Lower lobe of right lung (tissue), 2 donors: ENCODE data around the gene LAP3. TPM values are rescaled to one million over a fixed set of nuclear protein-coding genes. Genes with fewer than 3 reads are reported as not detected.
A peak's percentile ranks its signal among the peaks of the same experiment; 100 is the strongest.

Experiments
- ATAC-seq, 2 donors: fragments of 200-7000 bp; cut with Tn5 transposase; one replicate each; pipeline ENCODE4 v1.9.1; 2020 to 2022; ENCODE audit warnings: mild to moderate bottlenecking in 2 of 2, moderate library complexity in 2 of 2
- DNase-seq: peaks from one replicate; pipeline ENCODE4 v3.0.0-alpha.2; 2020
- H3K27ac ChIP-seq: fragments of 200-600 bp; one replicate; pipeline ENCODE4 v1.8.0; 2022
- H3K27me3 ChIP-seq: fragments of 200-600 bp; one replicate; pipeline ENCODE4 v1.8.0; 2022; ENCODE audit warnings: low read depth
- H3K36me3 ChIP-seq: fragments of 200-600 bp; one replicate; pipeline ENCODE4 v1.8.0; 2022; ENCODE audit warnings: mild to moderate bottlenecking
- H3K4me1 ChIP-seq: fragments of 200-600 bp; one replicate; pipeline ENCODE4 v1.8.0; 2022
- H3K4me3 ChIP-seq: fragments of 200-600 bp; one replicate; pipeline ENCODE4 v1.8.0; 2022; ENCODE audit warnings: mild to moderate bottlenecking
- H3K9me3 ChIP-seq: fragments of 200-600 bp; one replicate; pipeline ENCODE4 v1.8.0; 2022
- intact Hi-C: fragments of 100-400 bp; cut with DNase I; formaldehyde crosslinking; loops from one replicate; pipeline ENCODE4 v1.11.0; 2022
- total RNA-seq: library from RNA; stranded (reverse); fragmentation: NEBNext Ultra II Directional; extraction: Animal tissue kit (Norgen Biotek cat#: 25700); gene quantifications from one replicate; pipeline ENCODE4 v1.2.1, GENCODE V29; 2021
- TF ChIP-seq, protein P1 (sequence below): fragments of 200-600 bp; IDR thresholded peaks from one replicate; pipeline ENCODE4 v1.8.0; 2022; ENCODE audit warnings: antibody characterized with exemption, mild to moderate bottlenecking
- donor health status: DM: no; HTN: yes; CAD: no; lungs with severe emphysema.

LAP3 gene
- total RNA-seq, 1 donor from 2014 or later: 125 TPM

DNA sequence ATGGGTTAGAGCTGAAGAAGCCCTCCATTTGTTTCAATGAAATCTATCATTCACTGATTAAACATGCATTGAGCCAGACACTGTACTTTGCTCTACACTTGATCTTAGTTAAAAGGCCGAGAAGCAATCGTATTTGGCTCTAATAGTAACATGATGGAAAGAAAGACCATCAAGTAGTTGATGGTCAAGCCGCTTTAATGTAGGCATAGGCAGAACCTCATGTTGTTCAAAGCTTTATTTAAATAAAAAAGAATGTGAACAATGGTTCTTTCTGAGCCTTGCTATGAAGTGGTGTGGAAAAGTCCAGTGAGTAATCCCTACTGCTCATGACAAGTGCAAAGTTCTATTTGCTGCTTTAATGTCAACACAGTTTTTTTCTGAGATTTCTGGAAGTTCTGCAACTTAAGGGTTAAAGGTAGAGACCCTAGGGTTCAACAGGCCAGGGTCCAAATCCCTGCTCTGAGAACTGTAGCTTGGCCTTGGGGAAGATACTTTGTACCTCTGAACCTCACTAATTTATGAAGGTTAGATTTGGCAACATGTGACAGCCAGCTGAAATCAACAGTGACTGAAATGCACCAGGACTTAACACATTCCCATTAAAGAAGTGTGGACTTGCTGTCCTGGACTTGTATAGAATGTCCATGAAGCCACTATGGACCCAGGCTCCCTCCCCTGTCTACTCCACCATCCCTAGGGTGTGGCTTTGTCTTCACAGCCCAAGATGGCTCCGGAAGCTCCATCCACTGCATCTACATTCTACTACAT is 17.9 kb upstream of the LAP3 start:
- intact Hi-C loops: no loop called here
- no peaks in the 10 kb centered on the region for H3K9me3 ChIP-seq
- H3K4me3 ChIP-seq: no peak overlapping the region
- H3K27me3 ChIP-seq: no peaks in the 10 kb centered on the region
- H3K36me3 ChIP-seq: no peaks in the 10 kb centered on the region
- H3K27ac ChIP-seq: no peak overlapping the region
- TF ChIP-seq, protein P1, sequence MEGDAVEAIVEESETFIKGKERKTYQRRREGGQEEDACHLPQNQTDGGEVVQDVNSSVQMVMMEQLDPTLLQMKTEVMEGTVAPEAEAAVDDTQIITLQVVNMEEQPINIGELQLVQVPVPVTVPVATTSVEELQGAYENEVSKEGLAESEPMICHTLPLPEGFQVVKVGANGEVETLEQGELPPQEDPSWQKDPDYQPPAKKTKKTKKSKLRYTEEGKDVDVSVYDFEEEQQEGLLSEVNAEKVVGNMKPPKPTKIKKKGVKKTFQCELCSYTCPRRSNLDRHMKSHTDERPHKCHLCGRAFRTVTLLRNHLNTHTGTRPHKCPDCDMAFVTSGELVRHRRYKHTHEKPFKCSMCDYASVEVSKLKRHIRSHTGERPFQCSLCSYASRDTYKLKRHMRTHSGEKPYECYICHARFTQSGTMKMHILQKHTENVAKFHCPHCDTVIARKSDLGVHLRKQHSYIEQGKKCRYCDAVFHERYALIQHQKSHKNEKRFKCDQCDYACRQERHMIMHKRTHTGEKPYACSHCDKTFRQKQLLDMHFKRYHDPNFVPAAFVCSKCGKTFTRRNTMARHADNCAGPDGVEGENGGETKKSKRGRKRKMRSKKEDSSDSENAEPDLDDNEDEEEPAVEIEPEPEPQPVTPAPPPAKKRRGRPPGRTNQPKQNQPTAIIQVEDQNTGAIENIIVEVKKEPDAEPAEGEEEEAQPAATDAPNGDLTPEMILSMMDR: no peak
- no peaks in the 10 kb centered on the region for H3K4me1 ChIP-seq
- no peak for ATAC-seq
- DNase-seq: no peak

DNA sequence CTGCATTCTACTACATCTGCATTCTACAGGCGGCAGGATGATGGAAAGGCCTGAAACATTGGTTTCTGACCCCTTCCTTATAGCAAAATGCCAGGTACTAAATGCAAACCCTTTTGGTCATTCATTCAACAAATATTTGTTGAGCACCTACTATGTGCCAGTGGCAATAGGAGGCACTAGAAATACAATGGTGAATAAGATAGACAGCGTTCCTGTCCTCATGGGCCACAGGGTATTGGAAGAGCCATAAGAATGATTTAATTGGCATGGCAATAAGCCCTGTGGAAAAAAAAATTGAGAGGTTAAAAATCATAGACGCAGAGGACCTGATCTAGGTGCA is 17.3 kb upstream of the LAP3 start:
- TF ChIP-seq, protein P1: no peak
- Histone ChIP-seq H3K36me3 (no peaks in the 10 kb centered on the region), H3K9me3 (no peaks in the 10 kb centered on the region), H3K4me3 (no peak overlapping the region), H3K4me1 (no peaks in the 10 kb centered on the region), H3K27me3 (no peaks in the 10 kb centered on the region), H3K27ac (no peak overlapping the region)
- DNase-seq (no peak), ATAC-seq (no peak)
- intact Hi-C loops: no loop called here

DNA sequence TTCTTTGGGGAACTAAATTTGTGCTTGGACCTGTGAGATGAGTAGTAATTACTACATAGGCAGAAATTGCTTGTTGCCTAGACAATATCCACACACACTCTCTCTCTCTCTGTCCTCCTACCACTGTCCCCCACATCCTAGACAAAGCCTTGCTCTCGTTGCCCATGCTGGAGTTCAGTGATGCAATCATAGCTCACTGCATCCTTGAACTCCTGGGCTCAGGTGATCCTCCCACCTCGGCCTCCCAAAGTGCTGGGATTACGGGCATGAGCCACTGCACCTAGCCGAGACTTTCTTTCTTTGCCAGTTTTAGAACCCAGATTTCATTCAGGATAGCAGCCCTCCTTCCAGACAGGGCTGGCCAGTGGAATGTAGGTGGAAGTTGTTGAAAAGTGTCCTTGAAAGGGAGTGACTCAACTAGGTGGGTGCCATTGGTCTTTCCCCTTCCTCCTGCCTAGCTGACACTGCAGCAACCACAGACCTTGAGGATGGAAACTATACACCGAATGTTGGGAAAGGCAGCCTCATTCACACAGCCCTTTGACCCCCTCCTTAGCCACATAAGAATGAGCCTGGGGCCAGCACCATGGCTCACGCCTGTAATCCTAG is 16.8 kb upstream of the LAP3 start:
- ATAC-seq (no peak), DNase-seq (no peak)
- intact Hi-C loops: no loop called here
- no peak overlapping the region for H3K27ac ChIP-seq
- H3K4me1 ChIP-seq: no peaks in the 10 kb centered on the region
- no peaks in the 10 kb centered on the region for H3K9me3 ChIP-seq
- TF ChIP-seq, protein P1: no peak
- H3K36me3 ChIP-seq: no peaks in the 10 kb centered on the region
- H3K27me3 ChIP-seq: no peaks in the 10 kb centered on the region
- H3K4me3 ChIP-seq: no peak overlapping the region

DNA sequence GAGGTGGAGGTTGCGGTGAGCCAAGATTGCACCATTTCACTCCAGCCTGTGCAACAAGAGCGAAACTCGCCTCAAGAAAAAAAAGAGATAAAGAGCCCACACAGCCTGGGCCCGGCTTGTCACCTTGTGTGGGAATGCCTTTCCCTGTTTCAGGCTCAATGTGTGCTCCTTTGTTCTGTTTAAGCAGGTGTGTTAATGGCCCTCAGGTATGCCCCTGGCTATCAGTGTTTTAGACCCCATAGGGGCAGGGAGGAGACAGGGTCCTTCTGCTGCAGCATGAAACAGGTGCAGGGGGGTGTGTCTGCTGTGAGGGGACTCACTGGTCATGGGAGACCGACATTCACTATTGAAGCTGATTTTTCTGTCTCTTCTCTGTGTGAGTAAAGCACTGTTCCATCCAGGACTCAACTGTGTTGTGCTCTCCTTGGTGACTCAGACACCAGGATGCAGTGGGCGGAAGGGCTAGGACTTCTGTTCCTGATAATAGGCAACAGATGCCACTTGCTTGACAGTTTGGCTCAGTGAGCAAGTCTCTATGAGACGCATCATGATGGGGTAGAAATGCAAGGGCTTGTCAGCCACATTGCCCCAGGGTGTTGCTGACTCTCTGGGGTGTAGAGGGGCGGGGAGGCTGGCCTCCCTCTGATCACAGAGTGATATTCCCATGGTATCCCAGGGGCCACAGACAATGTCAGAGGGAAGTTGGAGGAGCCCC is 15.6 kb upstream of the LAP3 start:
- DNase-seq (no peak), ATAC-seq (no peak)
- no peak overlapping the region for H3K27ac ChIP-seq
- no peaks in the 10 kb centered on the region for H3K4me1 ChIP-seq
- H3K9me3 ChIP-seq: no peaks in the 10 kb centered on the region
- H3K36me3 ChIP-seq: no peaks in the 10 kb centered on the region
- H3K27me3 ChIP-seq: no peaks in the 10 kb centered on the region
- no peak overlapping the region for H3K4me3 ChIP-seq
- intact Hi-C loops: no loop called here
- TF ChIP-seq, protein P1: no peak

DNA sequence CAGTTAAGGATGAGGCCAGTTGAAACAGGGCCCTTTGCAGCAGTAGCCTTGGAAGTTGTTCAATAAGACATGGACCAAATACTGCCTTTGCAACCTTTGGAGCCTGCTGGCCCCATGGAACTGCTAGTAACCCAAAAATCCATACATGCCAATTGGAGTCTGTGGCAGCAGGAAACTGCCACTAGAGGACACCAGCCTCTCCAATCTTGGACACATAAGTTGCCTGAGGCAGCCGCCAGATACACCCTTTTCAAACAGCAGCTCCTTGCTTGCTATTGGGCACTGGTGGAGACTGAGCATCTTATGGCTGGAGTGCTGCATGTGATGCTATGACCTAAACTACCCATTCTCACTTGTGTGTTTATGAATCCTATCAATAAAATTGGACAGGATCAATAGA is 14.8 kb upstream of the LAP3 start:
- intact Hi-C loops: no loop called here
- ATAC-seq (no peak), DNase-seq (no peak)
- H3K4me1 ChIP-seq: no peaks in the 10 kb centered on the region
- H3K27ac ChIP-seq: no peak overlapping the region
- no peak overlapping the region for H3K4me3 ChIP-seq
- TF ChIP-seq, protein P1: peak; percentile 11
- H3K36me3 ChIP-seq: no peaks in the 10 kb centered on the region
- H3K27me3 ChIP-seq: no peaks in the 10 kb centered on the region
- H3K9me3 ChIP-seq: no peaks in the 10 kb centered on the region
